MM.1S (cell line): ENCODE results near the gene HEMK1.

Source experiments
- DNase-seq: peaks from one replicate; pipeline ENCODE4 v3.0.0-alpha.2; 2015
- H2AFZ ChIP-seq: fragments of 300-600 bp; sonication (generic); 2 replicates; pipeline ENCODE4 v1.6.0; 2016; ENCODE audit warnings: antibody characterized with exemption, low read length
- H3F3A ChIP-seq: fragments of 300-600 bp; sonication (generic); 2 replicates; pipeline ENCODE4 v1.6.1; 2016; ENCODE audit warnings: mild to moderate bottlenecking, antibody characterized with exemption, low read length, moderate library complexity, mixed read lengths; ENCODE audit not compliant: insufficient read depth
- H3K27ac ChIP-seq: fragments of 300-600 bp; sonication (generic); 2 replicates; pipeline ENCODE4 v1.5.1; 2016; ENCODE audit warnings: mild to moderate bottlenecking, low read length
- H3K27me3 ChIP-seq: fragments of 300-600 bp; sonication (generic); replicated peaks from 2 replicates; pipeline ENCODE4 v1.6.0; 2016; ENCODE audit warnings: low read length; ENCODE audit not compliant: insufficient read depth
- H3K36me3 ChIP-seq: fragments of 300-600 bp; sonication (generic); replicated peaks from 2 replicates; pipeline ENCODE4 v1.6.1; 2016; ENCODE audit warnings: mild to moderate bottlenecking, low read length, mixed read lengths; ENCODE audit not compliant: insufficient read depth
- H3K4me1 ChIP-seq: fragments of 300-600 bp; sonication (generic); 2 replicates; pipeline ENCODE4 v1.6.1; 2016; ENCODE audit warnings: low read length, mixed read lengths
- H3K4me2 ChIP-seq: fragments of 300-600 bp; sonication (generic); 2 replicates; pipeline ENCODE4 v1.6.0; 2016; ENCODE audit warnings: low read depth, low read length
- H3K4me3 ChIP-seq: fragments of 300-600 bp; sonication (generic); 2 replicates; pipeline ENCODE4 v1.5.1; 2016; ENCODE audit warnings: low read length, mixed read lengths
- H3K79me2 ChIP-seq: fragments of 300-600 bp; sonication (generic); 2 replicates; pipeline ENCODE4 v1.6.1; 2016; ENCODE audit warnings: mixed run types, low read length, mixed read lengths
- H3K9ac ChIP-seq: fragments of 300-600 bp; sonication (generic); 2 replicates; pipeline ENCODE4 v1.6.1; 2016; ENCODE audit warnings: low read length, mixed read lengths
- H3K9me2 ChIP-seq: fragments of 300-600 bp; sonication (generic); replicated peaks from 2 replicates; pipeline ENCODE4 v1.6.1; 2016; ENCODE audit warnings: mild to moderate bottlenecking, low read length, mixed read lengths; ENCODE audit not compliant: insufficient read depth
- H3K9me3 ChIP-seq: fragments of 300-600 bp; sonication (generic); replicated peaks from 2 replicates; pipeline ENCODE4 v1.6.1; 2016; ENCODE audit warnings: mild to moderate bottlenecking, low read length, mixed read lengths; ENCODE audit not compliant: insufficient read depth
- H4K20me1 ChIP-seq: fragments of 300-600 bp; sonication (generic); 2 replicates; pipeline ENCODE4 v1.6.1; 2016; ENCODE audit warnings: mild to moderate bottlenecking, low read length, moderate library complexity, mixed read lengths; ENCODE audit not compliant: insufficient read depth
- CTCF ChIP-seq: fragments of 300-600 bp; sonication (generic); IDR thresholded peaks from 2 replicates; pipeline ENCODE4 v1.5.1; 2016; ENCODE audit warnings: antibody characterized with exemption, low read length, mixed read lengths
- EZH2 ChIP-seq: fragments of 300-600 bp; sonication (generic); optimal IDR thresholded peaks from 2 replicates; pipeline ENCODE3; 2017; ENCODE audit warnings: low read depth, mild to moderate bottlenecking, antibody characterized with exemption, low read length, mixed read lengths
- EZH2phosphoT487 ChIP-seq: fragments of 300-600 bp; sonication (generic); IDR thresholded peaks from 2 replicates; pipeline ENCODE4 v1.6.1; 2018; ENCODE audit warnings: antibody characterized with exemption, low read length

HEMK1 gene

GRCh38 chr3:50582083-50582482, 12.8 kb downstream of the HEMK1 start:
- H4K20me1 ChIP-seq, result no peaks in the 10 kb centered on the region
- no peak overlapping the region for H3K9ac ChIP-seq

GRCh38 chr3:50583897-50584296, 14.6 kb downstream of the HEMK1 start:
- H3K4me1 ChIP-seq, result no peaks in the 10 kb centered on the region
- no peak overlapping the region for H3K4me2 ChIP-seq
- no peaks in the 10 kb centered on the region for H3K79me2 ChIP-seq
- H3K27me3 ChIP-seq, result no peaks in the 10 kb centered on the region
- H3K27ac ChIP-seq, result no peak overlapping the region
- no peak for DNase-seq
- H4K20me1 ChIP-seq, result no peaks in the 10 kb centered on the region
- H3K9me2 ChIP-seq, result no peaks in the 10 kb centered on the region
- no peak overlapping the region for H2AFZ ChIP-seq
- H3F3A ChIP-seq, result no peaks in the 10 kb centered on the region
- H3K4me3 ChIP-seq, result no peak overlapping the region
- no peak overlapping the region for H3K9ac ChIP-seq
- no peaks in the 10 kb centered on the region for H3K9me3 ChIP-seq
- TF ChIP-seq EZH2 (no peak), EZH2phosphoT487 (no peak), CTCF (no peak)
- no peaks in the 10 kb centered on the region for H3K36me3 ChIP-seq

More at GRCh38 chr3:50582083-50582482, 12.8 kb downstream of the HEMK1 start:
- Histone ChIP-seq H3K4me3 (no peak overlapping the region), H3K27me3 (no peaks in the 10 kb centered on the region), H3K27ac (no peak overlapping the region), H2AFZ (no peak overlapping the region), H3K36me3 (no peaks in the 10 kb centered on the region), H3K4me1 (no peaks in the 10 kb centered on the region), H3K79me2 (no peaks in the 10 kb centered on the region), H3F3A (no peaks in the 10 kb centered on the region), H3K4me2 (no peak overlapping the region), H3K9me3 (no peaks in the 10 kb centered on the region), H3K9me2 (no peaks in the 10 kb centered on the region)
- no peak for DNase-seq
- TF ChIP-seq EZH2 (no peak), CTCF (no peak), EZH2phosphoT487 (no peak)

- H3K27me3 ChIP-seq, result no peaks in the 10 kb centered on the region
- no peak overlapping the region for H2AFZ ChIP-seq
- no peak for DNase-seq
- no peaks in the 10 kb centered on the region for H4K20me1 ChIP-seq
- H3K36me3 ChIP-seq, result no peaks in the 10 kb centered on the region
- H3K9me2 ChIP-seq, result no peaks in the 10 kb centered on the region
- H3F3A ChIP-seq, result no peaks in the 10 kb centered on the region
- H3K79me2 ChIP-seq, result no peaks in the 10 kb centered on the region
- no peak overlapping the region for H3K4me3 ChIP-seq
- no peak overlapping the region for H3K27ac ChIP-seq
- H3K4me2 ChIP-seq, result no peak overlapping the region
- no peak overlapping the region for H3K9ac ChIP-seq
- TF ChIP-seq EZH2phosphoT487, result no peak
- TF ChIP-seq EZH2, result no peak
- no peak for TF ChIP-seq CTCF
- no peaks in the 10 kb centered on the region for H3K4me1 ChIP-seq
- H3K9me3 ChIP-seq, result no peaks in the 10 kb centered on the region
Observed at GRCh38 chr3:50584391-50584790, 15.1 kb downstream of the HEMK1 start.
